WTC11 (cell line): Measurements from ENCODE around the gene CRYBB2. TPM values are rescaled to one million over a fixed set of nuclear protein-coding genes. Genes with fewer than 3 reads are reported as not detected.

Experiments
- ATAC-seq: fragments of 200-7000 bp; cut with Tn5 transposase; 2 replicates; pipeline ENCODE4 v1.10.0; 2021; ENCODE audit warnings: mild to moderate bottlenecking, moderate library complexity
- CTCF ChIA-PET: fragments of 300-600 bp; sonication (Branson Sonifier 250); formaldehyde crosslinking; loops from one replicate; lab custom pipeline; 2021; ENCODE audit warnings: antibody characterized with exemption; lab: Charles Lee
- POLR2A ChIA-PET: fragments of 350-600 bp; sonication (Branson Sonifier 250); formaldehyde crosslinking; loops from one replicate; lab custom pipeline; 2021; ENCODE audit warnings: antibody characterized with exemption; lab: Charles Lee
- DNase-seq: peaks from one replicate; pipeline ENCODE4 v3.0.0; 2021; ENCODE audit warnings: low spot score
- H3K27ac Mint-ChIP-seq: 2 replicates; pipeline ENCODE4 v1.8.0; 2021; ENCODE audit warnings: mixed read lengths
- H3K27me3 Mint-ChIP-seq: 2 replicates; pipeline ENCODE4 v1.8.0; 2021; ENCODE audit warnings: low read depth, mild to moderate bottlenecking, moderate library complexity, mixed read lengths
- H3K36me3 Mint-ChIP-seq: 2 replicates; pipeline ENCODE4 v1.8.0; 2021; ENCODE audit warnings: mixed read lengths
- H3K4me1 Mint-ChIP-seq: 2 replicates; pipeline ENCODE4 v1.8.0; 2022; ENCODE audit warnings: mixed read lengths
- H3K4me3 Mint-ChIP-seq: 2 replicates; pipeline ENCODE4 v1.8.0; 2021; ENCODE audit warnings: mild to moderate bottlenecking, moderate library complexity, mixed read lengths
- H3K9me3 Mint-ChIP-seq: 2 replicates; pipeline ENCODE4 v1.8.0; 2021; ENCODE audit warnings: mixed read lengths
- E2F1 ChIP-seq: sonication (generic); formaldehyde crosslinking; IDR thresholded peaks from 2 replicates; pipeline ENCODE4 v1.8.0; 2022; ENCODE audit warnings: mild to moderate bottlenecking, missing genetic modification reagents
- ELF4 ChIP-seq: sonication (generic); formaldehyde crosslinking; IDR thresholded peaks from 2 replicates; pipeline ENCODE4 v1.8.1; 2022; ENCODE audit warnings: low read depth, mild to moderate bottlenecking, moderate library complexity, missing genetic modification reagents
- ESRRA ChIP-seq: sonication (generic); formaldehyde crosslinking; IDR thresholded peaks from 2 replicates; pipeline ENCODE4 v1.8.1; 2022; ENCODE audit warnings: mild to moderate bottlenecking, missing genetic modification reagents, borderline replicate concordance
- FOXK1 ChIP-seq: sonication (generic); formaldehyde crosslinking; IDR thresholded peaks from 2 replicates; pipeline ENCODE4 v1.8.0; 2022; ENCODE audit warnings: mild to moderate bottlenecking, moderate library complexity, missing genetic modification reagents
- GRHL2 ChIP-seq: fragments of 250-450 bp; sonication (Bioruptor Pico); IDR thresholded peaks from 2 replicates; pipeline ENCODE4 v1.8.0; 2022; ENCODE audit warnings: mild to moderate bottlenecking, moderate library complexity; ENCODE audit not compliant: insufficient replicate concordance, severe bottlenecking
- GTF2I ChIP-seq: fragments of 250-450 bp; sonication (Bioruptor Pico); conservative IDR thresholded peaks from 2 replicates; pipeline ENCODE4 v1.4.0; 2021; ENCODE audit warnings: mild to moderate bottlenecking
- NFATC4 ChIP-seq: fragments of 250-450 bp; sonication (Bioruptor Pico); IDR thresholded peaks from 2 replicates; pipeline ENCODE4 v1.9.0; 2021; ENCODE audit warnings: mild to moderate bottlenecking
- NR2C2 ChIP-seq: sonication (generic); formaldehyde crosslinking; IDR thresholded peaks from 2 replicates; pipeline ENCODE4 v1.8.0; 2022; ENCODE audit warnings: mild to moderate bottlenecking, missing genetic modification reagents
- PRDM15 ChIP-seq: sonication (generic); formaldehyde crosslinking; IDR thresholded peaks from 2 replicates; pipeline ENCODE4 v1.8.0; 2022; ENCODE audit warnings: missing genetic modification reagents
- SP1 ChIP-seq: sonication (generic); formaldehyde crosslinking; conservative IDR thresholded peaks from 2 replicates; pipeline ENCODE4 v1.8.1; 2022; ENCODE audit warnings: missing genetic modification reagents
- TCF7 ChIP-seq: sonication (generic); formaldehyde crosslinking; IDR thresholded peaks from 2 replicates; pipeline ENCODE4 v1.8.0; 2022; ENCODE audit warnings: mild to moderate bottlenecking, low read depth, missing genetic modification reagents, moderate library complexity
- USF2 ChIP-seq: sonication (generic); formaldehyde crosslinking; IDR thresholded peaks from 2 replicates; pipeline ENCODE4 v1.8.1; 2023; ENCODE audit warnings: mild to moderate bottlenecking, missing genetic modification reagents, moderate library complexity
- ZBTB43 ChIP-seq: sonication (generic); formaldehyde crosslinking; IDR thresholded peaks from 2 replicates; pipeline ENCODE4 v1.8.1; 2023; ENCODE audit warnings: mild to moderate bottlenecking, missing genetic modification reagents
- ZMAT4 ChIP-seq: fragments of 250-450 bp; sonication (Bioruptor Pico); IDR thresholded peaks from 2 replicates; pipeline ENCODE4 v1.9.0; 2021; ENCODE audit warnings: mild to moderate bottlenecking
- ZNF121 ChIP-seq: sonication (generic); formaldehyde crosslinking; IDR thresholded peaks from 2 replicates; pipeline ENCODE4 v1.8.0; 2023; ENCODE audit warnings: missing genetic modification reagents
- ZNF232 ChIP-seq: sonication (generic); formaldehyde crosslinking; IDR thresholded peaks from 2 replicates; pipeline ENCODE4 v1.8.0; 2022; ENCODE audit warnings: mild to moderate bottlenecking, missing genetic modification reagents
- total RNA-seq: library from RNA; stranded (reverse); gene quantifications from 3 replicates; pipeline ENCODE4 v1.2.3, GENCODE V29; 2021
- TF ChIP-seq, protein P1 (sequence below): sonication (generic); formaldehyde crosslinking; IDR thresholded peaks from 2 replicates; pipeline ENCODE4 v1.8.0; 2022; ENCODE audit warnings: mild to moderate bottlenecking, missing genetic modification reagents
- TF ChIP-seq, protein P2 (sequence below): fragments of 200-600 bp; IDR thresholded peaks from 2 replicates; pipeline ENCODE4 v1.8.0; 2022; ENCODE audit warnings: antibody characterized with exemption
- TF ChIP-seq, protein P3 (sequence below): sonication (generic); formaldehyde crosslinking; IDR thresholded peaks from 2 replicates; pipeline ENCODE4 v1.8.1; 2023; ENCODE audit warnings: mild to moderate bottlenecking, missing genetic modification reagents

The CRYBB2 gene
- total RNA-seq, 1 experiment from 2014 or later: 0.28 TPM

GRCh38 chr22:25201557-25202273, 17.7 kb upstream of the CRYBB2 start:
- no peak for DNase-seq
- ATAC-seq: no peak
- no peak overlapping the region for H3K27ac Mint-ChIP-seq
- H3K4me3 Mint-ChIP-seq: no peak overlapping the region
- H3K27me3 Mint-ChIP-seq: no peaks in the 10 kb centered on the region
- H3K9me3 Mint-ChIP-seq: no peaks in the 10 kb centered on the region
- ChIA-PET CTCF (interaction anchor here (0.8 to 2.3 kb wide), 31 partner anchors 8 to 571 kb away, joined by 3 to 22 read pairs (median 4); no protein-coding TSS in a partner anchor), POLR2A (interaction anchor here (0.5 to 0.9 kb wide), 2 partner anchors 11 to 197 kb away, joined by 3 to 5 read pairs; no protein-coding TSS in a partner anchor)
- H3K36me3 Mint-ChIP-seq: no peaks in the 10 kb centered on the region
- H3K4me1 Mint-ChIP-seq: no peaks in the 10 kb centered on the region
- no peak for TF ChIP-seq E2F1 (CRISPR knock-in tag)
- TF ChIP-seq NR2C2 (CRISPR knock-in tag): no peak
- TF ChIP-seq NFATC4 (CRISPR knock-in tag): no peak
- no peak for TF ChIP-seq ZNF121 (CRISPR knock-in tag)
- no peak for TF ChIP-seq ZNF232
- TF ChIP-seq, protein P1, sequence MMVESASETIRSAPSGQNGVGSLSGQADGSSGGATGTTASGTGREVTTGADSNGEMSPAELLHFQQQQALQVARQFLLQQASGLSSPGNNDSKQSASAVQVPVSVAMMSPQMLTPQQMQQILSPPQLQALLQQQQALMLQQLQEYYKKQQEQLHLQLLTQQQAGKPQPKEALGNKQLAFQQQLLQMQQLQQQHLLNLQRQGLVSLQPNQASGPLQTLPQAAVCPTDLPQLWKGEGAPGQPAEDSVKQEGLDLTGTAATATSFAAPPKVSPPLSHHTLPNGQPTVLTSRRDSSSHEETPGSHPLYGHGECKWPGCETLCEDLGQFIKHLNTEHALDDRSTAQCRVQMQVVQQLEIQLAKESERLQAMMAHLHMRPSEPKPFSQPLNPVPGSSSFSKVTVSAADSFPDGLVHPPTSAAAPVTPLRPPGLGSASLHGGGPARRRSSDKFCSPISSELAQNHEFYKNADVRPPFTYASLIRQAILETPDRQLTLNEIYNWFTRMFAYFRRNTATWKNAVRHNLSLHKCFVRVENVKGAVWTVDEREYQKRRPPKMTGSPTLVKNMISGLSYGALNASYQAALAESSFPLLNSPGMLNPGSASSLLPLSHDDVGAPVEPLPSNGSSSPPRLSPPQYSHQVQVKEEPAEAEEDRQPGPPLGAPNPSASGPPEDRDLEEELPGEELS: no peak
- no peak for TF ChIP-seq PRDM15
- no peak for TF ChIP-seq TCF7 (CRISPR knock-in tag)
- TF ChIP-seq ESRRA: no peak
- TF ChIP-seq USF2 (CRISPR knock-in tag): no peak
- no peak for TF ChIP-seq ZBTB43 (CRISPR knock-in tag)
- no peak for TF ChIP-seq ZMAT4
- TF ChIP-seq SP1 (CRISPR knock-in tag): no peak
- no peak for TF ChIP-seq ELF4 (CRISPR knock-in tag)

- Mint-ChIP-seq H3K27ac (no peak overlapping the region), H3K9me3 (no peaks in the 10 kb centered on the region), H3K4me1 (no peaks in the 10 kb centered on the region), H3K27me3 (no peaks in the 10 kb centered on the region), H3K36me3 (no peaks in the 10 kb centered on the region), H3K4me3 (no peak overlapping the region)
- POLR2A ChIA-PET: interaction anchor here (0.5 kb wide), 1 partner anchor 197 kb away, joined by 5 read pairs; no protein-coding TSS in a partner anchor
- CTCF ChIA-PET: interaction anchor here (0.6 to 2.3 kb wide), 35 partner anchors 9 to 570 kb away, joined by 3 to 22 read pairs (median 3); no protein-coding TSS in a partner anchor
- peak; percentile 86 for DNase-seq
- peak; percentile 94 for ATAC-seq
- no peak for TF ChIP-seq FOXK1 (CRISPR knock-in tag)
- TF ChIP-seq, protein P2, sequence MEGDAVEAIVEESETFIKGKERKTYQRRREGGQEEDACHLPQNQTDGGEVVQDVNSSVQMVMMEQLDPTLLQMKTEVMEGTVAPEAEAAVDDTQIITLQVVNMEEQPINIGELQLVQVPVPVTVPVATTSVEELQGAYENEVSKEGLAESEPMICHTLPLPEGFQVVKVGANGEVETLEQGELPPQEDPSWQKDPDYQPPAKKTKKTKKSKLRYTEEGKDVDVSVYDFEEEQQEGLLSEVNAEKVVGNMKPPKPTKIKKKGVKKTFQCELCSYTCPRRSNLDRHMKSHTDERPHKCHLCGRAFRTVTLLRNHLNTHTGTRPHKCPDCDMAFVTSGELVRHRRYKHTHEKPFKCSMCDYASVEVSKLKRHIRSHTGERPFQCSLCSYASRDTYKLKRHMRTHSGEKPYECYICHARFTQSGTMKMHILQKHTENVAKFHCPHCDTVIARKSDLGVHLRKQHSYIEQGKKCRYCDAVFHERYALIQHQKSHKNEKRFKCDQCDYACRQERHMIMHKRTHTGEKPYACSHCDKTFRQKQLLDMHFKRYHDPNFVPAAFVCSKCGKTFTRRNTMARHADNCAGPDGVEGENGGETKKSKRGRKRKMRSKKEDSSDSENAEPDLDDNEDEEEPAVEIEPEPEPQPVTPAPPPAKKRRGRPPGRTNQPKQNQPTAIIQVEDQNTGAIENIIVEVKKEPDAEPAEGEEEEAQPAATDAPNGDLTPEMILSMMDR: peak; percentile 76
- TF ChIP-seq GTF2I: no peak
- TF ChIP-seq, protein P3, sequence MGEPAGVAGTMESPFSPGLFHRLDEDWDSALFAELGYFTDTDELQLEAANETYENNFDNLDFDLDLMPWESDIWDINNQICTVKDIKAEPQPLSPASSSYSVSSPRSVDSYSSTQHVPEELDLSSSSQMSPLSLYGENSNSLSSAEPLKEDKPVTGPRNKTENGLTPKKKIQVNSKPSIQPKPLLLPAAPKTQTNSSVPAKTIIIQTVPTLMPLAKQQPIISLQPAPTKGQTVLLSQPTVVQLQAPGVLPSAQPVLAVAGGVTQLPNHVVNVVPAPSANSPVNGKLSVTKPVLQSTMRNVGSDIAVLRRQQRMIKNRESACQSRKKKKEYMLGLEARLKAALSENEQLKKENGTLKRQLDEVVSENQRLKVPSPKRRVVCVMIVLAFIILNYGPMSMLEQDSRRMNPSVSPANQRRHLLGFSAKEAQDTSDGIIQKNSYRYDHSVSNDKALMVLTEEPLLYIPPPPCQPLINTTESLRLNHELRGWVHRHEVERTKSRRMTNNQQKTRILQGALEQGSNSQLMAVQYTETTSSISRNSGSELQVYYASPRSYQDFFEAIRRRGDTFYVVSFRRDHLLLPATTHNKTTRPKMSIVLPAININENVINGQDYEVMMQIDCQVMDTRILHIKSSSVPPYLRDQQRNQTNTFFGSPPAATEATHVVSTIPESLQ (CRISPR knock-in tag): no peak
- no peak for TF ChIP-seq GRHL2 (CRISPR knock-in tag)
Measured at GRCh38 chr22:25202290-25202921, 17.0 kb upstream of the CRYBB2 start.
